GM12878 (cell line): Measurements from ENCODE around the gene PRSS12. TPM values are rescaled to one million over a fixed set of nuclear protein-coding genes. Genes with fewer than 3 reads are reported as not detected.

ENCODE experiments used
- ATAC-seq: fragments of 200-7000 bp; cut with Tn5 transposase; 3 replicates; pipeline ENCODE4 v1.9.1; 2020; ENCODE audit warnings: mild to moderate bottlenecking, moderate library complexity
- BruUV-seq: library from RNA; stranded (reverse); fragments of 400-500 nt; replicated peaks from 2 replicates; lab custom pipeline; 2021; lab: Mats Ljungman, UMichigan
- CTCF ChIA-PET: fragments of 300-600 bp; sonication (Branson Sonifier 250); formaldehyde crosslinking; extraction: SDS; loops from one replicate; lab custom pipeline; 2021; ENCODE audit warnings: inconsistent platforms; lab: Yijun Ruan, JAX
- POLR2A ChIA-PET: fragments of 350-600 bp; formaldehyde crosslinking; extraction: SDS; loops from one replicate; lab custom pipeline; 2021; ENCODE audit warnings: inconsistent platforms; lab: Charles Lee
- RAD21 ChIA-PET: fragments of 300-600 bp; sonication (Branson Sonifier 250); formaldehyde crosslinking; loops from one replicate; lab custom pipeline; 2023; ENCODE audit warnings: antibody characterized with exemption; ENCODE audit not compliant: unreplicated experiment; lab: Charles Lee
- SMC1A ChIA-PET: fragments of 300-600 bp; sonication (Branson Sonifier 250); formaldehyde crosslinking; loops from one replicate; lab custom pipeline; 2023; ENCODE audit not compliant: unreplicated experiment, uncharacterized antibody; lab: Charles Lee
- DNase-seq: peaks from one replicate; pipeline ENCODE4 v3.0.0-alpha.2; 2011; ENCODE audit warnings: low read depth, low spot score
- FAIRE-seq: peaks from 3 replicates; lab custom pipeline; 2011; peaks lifted over from hg19 to GRCh38; lab: Jason Lieb, UNC
- H2AFZ ChIP-seq: 2 replicates; pipeline ENCODE4 v1.6.0; 2011; ENCODE audit warnings: low read depth, low read length, control low read depth; ENCODE audit not compliant: control insufficient read depth
- H3K27ac ChIP-seq: 2 replicates; pipeline ENCODE4 v1.5.1; 2011; ENCODE audit warnings: control low read depth; ENCODE audit not compliant: control insufficient read depth, insufficient read depth
- H3K27me3 ChIP-seq, 2 experiments: replicated peaks in 1 of 2; 2 replicates each; pipeline versions ENCODE4 v1.6.0 to v1.6.1; 2011; ENCODE audit warnings: low read length in 1 of 2; ENCODE audit not compliant: control insufficient read depth in 2 of 2, insufficient read depth in 2 of 2
- H3K36me3 ChIP-seq, 2 experiments: 2 replicates each; pipeline ENCODE4 v1.5.1; 2011; ENCODE audit warnings: low read length in 1 of 2; ENCODE audit not compliant: control insufficient read depth in 2 of 2, insufficient read depth in 2 of 2
- H3K4me1 ChIP-seq: 2 replicates; pipeline ENCODE4 v1.6.1; 2011; ENCODE audit warnings: mild to moderate bottlenecking, low read length, moderate library complexity, mixed read lengths; ENCODE audit not compliant: control insufficient read depth, insufficient read depth
- H3K4me2 ChIP-seq: 2 replicates; pipeline ENCODE4 v1.6.0; 2011; ENCODE audit warnings: control low read depth; ENCODE audit not compliant: control insufficient read depth, insufficient read depth
- H3K4me3 ChIP-seq: fragments of 200-600 bp; sonication (generic); 2 replicates; pipeline ENCODE4 v1.5.1; 2016
- H3K79me2 ChIP-seq: 2 replicates; pipeline ENCODE4 v1.6.0; 2011; ENCODE audit warnings: low read length; ENCODE audit not compliant: control insufficient read depth, insufficient read depth
- H3K9ac ChIP-seq: 2 replicates; pipeline ENCODE4 v1.8.0; 2011; ENCODE audit warnings: low read length, control low read depth, mixed read lengths; ENCODE audit not compliant: control insufficient read depth, insufficient read depth
- H3K9me3 ChIP-seq: replicated peaks from 3 replicates; pipeline ENCODE4 v1.5.1; 2011; ENCODE audit warnings: mild to moderate bottlenecking, low read length; ENCODE audit not compliant: control insufficient read depth, insufficient read depth
- H4K20me1 ChIP-seq: 2 replicates; pipeline ENCODE4 v1.6.0; 2011; ENCODE audit not compliant: control insufficient read depth, insufficient read depth
- ATF2 ChIP-seq: IDR thresholded peaks from 2 replicates; pipeline ENCODE4 v1.6.1; 2012; ENCODE audit warnings: low read length, inconsistent platforms
- CBX5 ChIP-seq: sonication (generic); IDR thresholded peaks from 2 replicates; pipeline ENCODE4 v1.6.1; 2016; ENCODE audit warnings: low read depth, moderate library complexity, mild to moderate bottlenecking, inconsistent platforms
- IRF3 ChIP-seq: fragments of 450-650 bp; IDR thresholded peaks from 2 replicates; pipeline ENCODE4 v1.6.1; 2014; ENCODE audit warnings: mild to moderate bottlenecking
- MTA3 ChIP-seq: IDR thresholded peaks from 2 replicates; pipeline ENCODE4 v1.6.1; 2012; ENCODE audit warnings: low read length, inconsistent platforms, borderline replicate concordance
- PBX3 ChIP-seq: IDR thresholded peaks from 2 replicates; pipeline ENCODE4 v1.6.1; 2011; ENCODE audit warnings: mild to moderate bottlenecking, low read depth, low read length, moderate library complexity; ENCODE audit not compliant: insufficient replicate concordance
- RBBP5 ChIP-seq: fragments of 200-600 bp; sonication (generic); conservative IDR thresholded peaks from 2 replicates; pipeline ENCODE4 v1.6.1; 2016
- RCOR1 ChIP-seq: conservative IDR thresholded peaks from 2 replicates; pipeline ENCODE4 v1.6.1; 2012; ENCODE audit warnings: low read depth, low read length, improper control_type of control experiment
- RUNX3 ChIP-seq: IDR thresholded peaks from 2 replicates; pipeline ENCODE4 v1.6.1; 2012; ENCODE audit warnings: low read length, inconsistent platforms
- SREBF1 ChIP-seq: IDR thresholded peaks from 2 replicates; pipeline ENCODE4 v1.6.1; 2012; ENCODE audit warnings: mild to moderate bottlenecking, low read length
- SREBF2 ChIP-seq: IDR thresholded peaks from 2 replicates; pipeline ENCODE4 v1.6.1; 2012; ENCODE audit warnings: mild to moderate bottlenecking, low read length
- USF2 ChIP-seq: IDR thresholded peaks from 2 replicates; pipeline ENCODE4 v1.6.1; 2011; ENCODE audit warnings: low read depth, low read length, improper control_type of control experiment, borderline replicate concordance
- ZNF384 ChIP-seq: IDR thresholded peaks from 2 replicates; pipeline ENCODE4 v1.6.1; 2012; ENCODE audit warnings: low read depth, mild to moderate bottlenecking, low read length, improper control_type of control experiment, borderline replicate concordance
- WGBS: methylation state at CpG from one replicate; pipeline ENCODE4 v1.1.6; 2016; ENCODE audit warnings: low lambda C conversion rate; ENCODE audit not compliant: insufficient replicate concordance, insufficient coverage; ENCODE audit errors: missing lambda C conversion rate; 5-methylcytosine and 5-hydroxymethylcytosine counted together
- in situ Hi-C: fragments of 300-500 bp; cut with MboI; formaldehyde crosslinking; loops from 9 replicates; pipeline ENCODE4 v1.14.3; 2018; ENCODE audit warnings: mixed read lengths
- intact Hi-C: fragments of 100-400 bp; cut with micrococcal nuclease; formaldehyde crosslinking; loops from one replicate; pipeline ENCODE4 v1.14.2; 2022; ENCODE audit not compliant: unreplicated experiment
- polyA plus RNA-seq, 11 experiments: library from polyadenylated mRNA; depleted of rRNA in 4 of 11; unstranded in 6 of 11; stranded (reverse) in 5 of 11; fragments of >200 nt; fragmentation: Nextera tagmentation in 4 of 11; fragmentation: Illumina TruSeq in 1 of 11; extraction: Ambion mirVana in 4 of 11; extraction: Trizol in 1 of 11; gene quantifications; 1 replicate in 1 of 11; 2 replicates in 10 of 11; pipeline versions ENCODE4 v1.2.1 to v1.2.3, GENCODE V29; 2011 to 2016; ENCODE audit warnings: inconsistent platforms in 2 of 11, missing spikeins in 2 of 11, low read depth in 1 of 11
- total RNA-seq, 4 experiments: library from RNA; depleted of rRNA in 3 of 4; stranded (reverse); fragments of >200 nt in 3 of 4; fragmentation: Illumina TruSeq in 1 of 4; extraction: Trizol in 1 of 4; gene quantifications; 2 replicates each; pipeline versions ENCODE4 v1.2.1 to v1.2.3, GENCODE V29; 2013 to 2021

PRSS12 gene
- total and polyA plus RNA-seq, 10 of the 15 experiments (the other 5 are each of a cell fraction or from before 2014, with no cell fraction given): 0.04 to 0.34 (median 0.11) TPM; not detected in 2

GRCh38 chr4:118398226-118399090, 45.7 kb upstream of the PRSS12 start (continued):
- TF ChIP-seq ATF2: peak; percentile 56
- no peak for TF ChIP-seq SREBF2
- peak; percentile 77; the same call in 1 of the 2 replicates for TF ChIP-seq RUNX3
- no peak for TF ChIP-seq MTA3
- TF ChIP-seq PBX3: peak; percentile 22

GRCh38 chr4:118397623-118397979, 44.8 kb upstream of the PRSS12 start:
- Histone ChIP-seq H3K79me2 (no peaks in the 10 kb centered on the region), H3K4me3 (no peak overlapping the region), H4K20me1 (no peaks in the 10 kb centered on the region), H2AFZ (peak overlapping the region; percentile 32; the same call in 1 of the 2 replicates), H3K27ac (no peak overlapping the region), H3K9ac (no peak overlapping the region), H3K27me3 (no peaks in the 10 kb centered on the region), H3K9me3 (no peaks in the 10 kb centered on the region; the same call in 2 of the 3 replicates), H3K36me3 (no peaks in the 10 kb centered on the region), H3K4me1 (peaks cover 5% of the 10 kb centered on the region), H3K4me2 (no peak overlapping the region)
- intact Hi-C loops: no loop called here
- TF ChIP-seq RBBP5: no peak
- no peak for TF ChIP-seq SREBF2
- no peak for TF ChIP-seq RCOR1
- TF ChIP-seq ATF2: no peak
- no peak for TF ChIP-seq USF2
- TF ChIP-seq IRF3: no peak
- no peak for TF ChIP-seq ZNF384
- TF ChIP-seq SREBF1: no peak
- TF ChIP-seq CBX5: no peak
- RAD21 ChIA-PET: interaction anchor here (1.0 kb wide), 1 partner anchor 16 kb away, joined by 4 read pairs; no protein-coding TSS in a partner anchor
- DNase-seq: no peak
- WGBS: 56% methylated on average over 1 of the region's 1 CpG
- SMC1A ChIA-PET: interaction anchor here (0.9 to 3.1 kb wide), 2 partner anchors 19 to 40 kb away, joined by 3 to 17 read pairs; no protein-coding TSS in a partner anchor
- in situ Hi-C loops: no loop called here
- FAIRE-seq: no peak
- CTCF ChIA-PET: interaction anchor here (0.9 kb wide), 1 partner anchor 17 kb away, joined by 4 read pairs; no protein-coding TSS in a partner anchor
- no TSS peak for BruUV-seq
- POLR2A ChIA-PET: interaction anchor here (1.2 kb wide), 1 partner anchor 16 kb away, joined by 6 read pairs; no protein-coding TSS in a partner anchor
- no peak for ATAC-seq
